GM20431 (cell line): ENCODE results near the gene GAPVD1.

Experiments
- in situ Hi-C: fragments of 300-500 bp; cut with MseI, MboI; formaldehyde crosslinking; loops from one replicate; pipeline ENCODE4 v1.15.0; 2020; ENCODE audit warnings: low sequenced_read_pairs; ENCODE audit not compliant: unreplicated experiment

The GAPVD1 gene

DNA sequence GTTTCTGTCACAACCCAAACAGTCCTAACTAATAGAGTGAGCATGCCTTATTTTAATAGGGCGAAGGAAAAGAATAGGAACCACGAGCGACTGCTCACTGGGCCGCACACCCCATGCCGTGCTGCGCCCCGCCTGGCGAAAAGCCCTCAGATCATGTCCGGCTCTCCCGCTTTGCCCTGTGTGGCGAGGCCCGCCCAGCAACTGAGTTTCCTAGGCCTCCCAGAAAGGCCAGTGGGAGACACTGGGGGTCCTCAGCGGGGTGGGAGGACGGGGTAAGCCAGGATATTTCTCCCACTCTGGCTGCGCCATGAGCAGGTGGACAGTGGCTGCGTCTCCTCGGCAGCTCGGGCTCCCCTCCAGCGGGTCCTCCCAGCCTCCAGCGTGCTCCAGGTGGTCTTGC lies 138.0 kb downstream of the GAPVD1 start:
- in situ Hi-C loops = loop anchor here (25.0 kb wide), 1 partner anchor 838 kb away; no protein-coding TSS in a partner anchor

DNA sequence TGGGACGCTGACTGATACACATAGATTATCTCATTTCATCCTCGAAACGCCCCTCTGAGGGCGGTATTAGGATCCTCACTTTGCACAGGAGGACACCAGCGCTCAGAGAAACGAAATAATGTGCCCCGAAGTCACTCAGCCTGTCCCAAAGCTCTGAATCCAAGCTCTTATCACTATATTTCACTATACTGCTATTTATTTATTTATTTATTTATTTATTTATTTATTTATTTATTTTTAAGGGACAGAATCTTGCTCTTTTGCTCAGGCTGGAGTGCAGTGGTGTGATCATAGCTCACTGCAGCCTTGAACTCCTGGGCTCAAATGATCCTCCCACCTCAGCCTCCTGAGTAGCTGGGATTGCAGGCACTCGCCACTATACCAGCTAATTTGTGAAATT lies 138.6 kb downstream of the GAPVD1 start:
- in situ Hi-C loops = loop anchor here (25.0 kb wide), 1 partner anchor 837 kb away; no protein-coding TSS in a partner anchor

DNA sequence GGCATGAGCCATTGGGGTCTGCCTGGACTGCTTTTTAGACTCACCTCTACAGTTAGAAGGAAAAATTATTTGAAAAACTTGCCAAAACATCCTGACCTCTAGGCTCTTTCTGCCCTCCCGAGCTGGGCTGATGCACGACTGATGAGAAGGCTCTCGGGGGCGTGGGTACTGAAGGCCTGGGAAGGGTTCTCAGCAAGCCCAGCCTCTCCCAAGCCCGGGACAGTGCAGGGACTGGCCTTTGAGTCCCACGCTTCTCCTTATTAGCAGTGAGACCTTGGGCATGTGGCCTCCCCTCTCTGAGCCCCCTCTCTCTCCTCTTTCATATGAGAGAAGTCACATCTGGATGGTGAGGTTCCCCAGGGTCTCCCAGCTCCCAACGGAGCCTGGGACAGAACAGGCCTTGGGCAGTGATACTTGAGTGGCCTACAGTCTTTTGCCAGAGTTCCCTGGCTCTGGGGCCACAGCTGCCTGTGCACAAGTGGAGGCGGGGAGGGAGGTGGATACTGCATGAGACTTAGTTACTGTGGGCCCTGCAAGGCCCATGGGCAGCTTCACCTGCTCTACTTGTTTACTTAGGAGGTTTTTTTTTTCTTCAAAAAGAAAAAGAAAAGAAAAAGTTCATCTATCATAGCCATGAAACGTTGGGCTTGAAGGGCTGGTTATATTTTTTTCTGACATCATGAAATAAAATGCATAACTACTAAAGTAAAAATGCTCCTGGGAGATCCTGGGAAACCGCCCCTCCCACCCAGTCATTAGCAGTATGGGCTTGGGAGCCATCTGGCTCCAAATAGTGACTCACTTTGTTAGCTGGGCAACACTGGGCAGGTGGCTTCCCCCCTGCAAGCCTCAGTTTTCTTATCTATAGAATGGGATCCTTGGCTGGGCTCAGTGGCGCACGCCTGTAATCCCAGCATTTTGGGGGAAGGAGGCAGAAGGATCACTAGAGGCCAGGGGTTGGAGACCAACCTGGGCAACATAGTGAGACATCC lies 139.4 kb downstream of the GAPVD1 start:
- in situ Hi-C loops = loop anchor here (25.0 kb wide), 1 partner anchor 836 kb away; no protein-coding TSS in a partner anchor

DNA sequence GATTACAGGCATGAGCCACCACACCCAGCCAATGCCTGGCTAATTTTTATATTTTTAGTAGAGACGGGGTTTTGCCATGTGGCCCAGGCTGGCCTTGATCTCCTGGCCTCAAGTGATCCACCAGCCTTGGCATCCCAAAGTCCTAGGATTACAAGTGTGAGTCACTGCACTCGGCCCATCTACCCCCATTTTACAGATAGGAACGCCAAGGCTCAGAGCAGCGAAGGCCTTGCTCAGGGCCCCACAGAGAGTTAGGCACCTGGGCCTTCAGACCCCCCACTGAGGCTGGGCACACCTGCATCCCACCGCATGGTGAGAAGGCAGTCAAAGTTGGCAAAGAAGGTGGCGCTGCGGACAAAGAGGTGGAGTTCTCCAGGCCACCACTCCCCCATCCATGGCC lies 143.1 kb downstream of the GAPVD1 start:
- in situ Hi-C loops = loop anchor here (25.0 kb wide), 1 partner anchor 833 kb away; no protein-coding TSS in a partner anchor

DNA sequence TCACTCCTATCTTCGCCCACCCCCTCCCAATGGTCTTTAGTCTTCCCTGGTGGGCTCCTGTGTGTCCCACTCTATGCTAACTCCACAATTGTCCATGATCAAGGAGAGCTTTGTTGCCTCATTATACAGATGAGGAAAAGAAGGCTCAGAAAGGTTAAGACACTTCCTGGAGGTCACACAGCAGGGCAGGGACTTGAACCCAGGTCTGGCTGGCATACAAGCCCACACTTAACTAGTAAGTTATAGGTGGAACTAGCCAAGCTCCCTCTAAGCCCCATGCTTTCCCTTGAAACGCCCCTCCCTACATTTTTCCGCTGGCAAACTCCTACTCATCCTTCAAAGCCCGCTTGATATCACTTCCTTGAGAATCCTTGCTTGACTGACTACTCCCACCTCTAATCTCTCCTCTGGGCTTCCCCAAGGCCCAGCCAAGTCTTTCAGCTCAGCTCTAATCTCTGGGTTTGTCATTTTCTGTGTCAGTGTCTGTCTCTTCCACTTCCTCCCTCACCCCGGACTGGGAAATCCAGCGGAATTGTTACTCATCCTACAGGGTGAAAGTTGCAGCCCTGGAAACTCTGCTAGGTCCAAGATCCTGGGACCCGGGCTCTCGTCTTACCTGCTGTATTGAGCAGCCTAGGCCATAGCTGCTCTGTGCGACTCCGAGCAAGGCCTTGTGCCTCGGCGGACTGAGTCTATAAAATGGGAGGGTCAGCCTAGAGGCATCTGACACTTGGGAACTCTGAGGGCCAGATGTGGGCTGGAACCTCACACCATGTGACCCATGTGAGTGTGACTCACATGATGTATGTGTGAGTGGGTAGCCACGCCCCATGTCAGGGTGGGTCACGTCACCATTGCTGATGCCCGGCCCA lies 144.5 kb downstream of the GAPVD1 start:
- in situ Hi-C loops = loop anchor here (25.0 kb wide), 1 partner anchor 831 kb away; no protein-coding TSS in a partner anchor

DNA sequence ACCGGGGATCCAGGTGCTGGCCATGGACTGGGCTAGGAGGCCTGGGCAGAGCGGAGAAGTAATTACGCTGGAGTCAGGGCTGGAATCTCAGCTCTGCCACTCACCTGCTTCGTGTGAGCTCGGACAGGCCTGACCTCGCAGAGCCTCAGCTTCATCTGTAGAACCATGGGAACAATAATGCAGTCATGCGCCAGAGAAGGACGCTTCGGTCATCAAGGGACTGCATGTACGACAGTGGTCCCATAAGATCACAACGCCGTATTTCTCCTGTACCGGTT lies 145.1 kb downstream of the GAPVD1 start:
- in situ Hi-C loops = loop anchor here (25.0 kb wide), 1 partner anchor 831 kb away; no protein-coding TSS in a partner anchor

DNA sequence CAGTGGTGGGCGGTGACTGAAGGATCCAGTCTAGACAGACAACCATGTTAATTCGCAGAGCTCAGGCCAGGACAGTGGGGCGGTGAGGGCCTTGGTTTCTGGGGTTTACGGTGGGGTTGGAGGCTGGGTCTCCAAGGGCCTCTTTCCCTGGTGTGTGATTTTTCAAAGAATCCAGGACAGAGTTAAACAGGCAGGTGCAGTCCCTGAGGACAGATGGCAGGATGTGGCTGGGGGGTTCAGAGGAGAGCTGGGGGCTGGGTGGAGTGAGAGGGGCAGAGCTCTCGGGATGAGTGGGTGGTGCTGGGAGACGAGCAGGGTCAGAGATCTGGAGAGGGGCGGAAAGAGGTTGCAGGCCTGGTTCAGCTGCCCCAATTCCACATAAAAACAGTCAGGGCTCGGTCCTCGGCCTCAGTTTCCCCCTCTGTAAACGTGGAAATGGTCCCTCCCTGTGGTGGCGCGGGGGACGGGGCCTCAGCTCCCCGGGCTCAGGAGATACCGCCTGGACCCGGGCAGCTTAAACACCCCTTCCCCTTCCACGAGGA lies 145.9 kb downstream of the GAPVD1 start:
- in situ Hi-C loops = loop anchor here (25.0 kb wide), 1 partner anchor 830 kb away; no protein-coding TSS in a partner anchor

DNA sequence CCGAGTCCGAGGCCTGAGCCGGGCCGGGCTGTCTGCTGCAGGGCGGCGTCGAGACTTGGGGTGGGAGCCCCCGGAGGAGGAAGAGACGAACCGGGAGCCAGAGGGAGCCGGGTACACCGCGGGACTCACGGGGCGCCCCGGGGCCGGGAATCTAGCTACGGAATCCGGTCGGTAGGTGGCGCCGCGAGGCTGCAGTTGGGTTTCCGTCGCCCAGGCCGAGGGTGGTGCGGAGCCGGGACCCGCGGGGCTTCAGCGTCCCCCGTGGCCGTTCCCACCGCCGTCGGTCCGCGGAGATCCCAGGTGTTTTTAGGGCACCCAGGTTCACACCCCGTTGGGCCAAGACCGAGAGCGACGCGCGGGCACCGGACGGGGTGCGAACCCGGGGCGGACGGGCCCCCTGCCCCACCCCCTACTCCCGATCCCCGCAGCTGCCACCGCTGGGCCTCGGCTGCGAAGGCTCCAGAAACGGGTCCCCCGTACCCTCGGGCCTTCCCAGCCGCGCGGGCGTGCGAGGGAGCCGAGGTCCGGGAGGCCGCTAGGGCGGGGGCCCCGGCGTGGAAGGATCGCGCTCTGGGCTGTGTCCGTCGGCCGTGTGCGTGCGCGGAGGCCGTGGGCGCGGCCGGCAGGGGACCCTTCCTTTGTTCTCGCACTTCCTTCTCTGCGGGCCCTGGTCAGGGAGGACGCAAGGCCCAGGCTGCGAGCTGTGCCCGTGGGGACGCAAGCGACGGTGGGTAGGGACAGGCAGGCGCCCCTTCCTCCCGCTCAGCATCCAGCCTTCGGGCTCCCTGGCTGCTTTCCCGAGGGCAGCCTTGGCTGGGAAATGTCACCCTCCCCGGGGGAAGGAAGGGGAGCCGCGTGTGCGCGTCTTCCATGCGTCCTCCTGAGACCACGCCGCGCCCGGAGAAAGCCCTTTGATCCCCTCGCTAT lies 146.6 kb downstream of the GAPVD1 start:
- in situ Hi-C loops = loop anchor here (25.0 kb wide), 1 partner anchor 829 kb away; no protein-coding TSS in a partner anchor

DNA sequence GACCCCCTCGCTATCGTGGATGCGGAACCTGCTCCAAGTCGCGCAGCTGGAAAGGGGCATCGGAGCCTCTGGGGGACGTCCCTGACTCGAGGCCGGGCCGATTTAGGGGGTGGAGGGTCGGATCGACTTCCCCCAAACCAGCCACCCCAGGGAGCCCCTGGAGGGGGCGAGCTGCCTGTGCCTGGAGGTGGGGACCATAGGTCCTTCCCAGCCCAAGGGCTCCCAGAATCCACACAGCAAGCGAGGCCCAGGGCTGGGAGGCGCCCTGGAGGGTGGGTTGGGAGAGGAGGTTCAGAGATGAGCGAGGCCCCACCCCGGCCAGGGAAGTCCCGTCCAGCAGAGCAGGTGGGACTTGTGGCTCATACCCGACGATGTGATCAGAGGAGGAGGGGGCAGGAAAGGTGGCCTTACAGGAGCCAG lies 147.6 kb downstream of the GAPVD1 start:
- in situ Hi-C loops = loop anchor here (25.0 kb wide), 1 partner anchor 828 kb away; no protein-coding TSS in a partner anchor

DNA sequence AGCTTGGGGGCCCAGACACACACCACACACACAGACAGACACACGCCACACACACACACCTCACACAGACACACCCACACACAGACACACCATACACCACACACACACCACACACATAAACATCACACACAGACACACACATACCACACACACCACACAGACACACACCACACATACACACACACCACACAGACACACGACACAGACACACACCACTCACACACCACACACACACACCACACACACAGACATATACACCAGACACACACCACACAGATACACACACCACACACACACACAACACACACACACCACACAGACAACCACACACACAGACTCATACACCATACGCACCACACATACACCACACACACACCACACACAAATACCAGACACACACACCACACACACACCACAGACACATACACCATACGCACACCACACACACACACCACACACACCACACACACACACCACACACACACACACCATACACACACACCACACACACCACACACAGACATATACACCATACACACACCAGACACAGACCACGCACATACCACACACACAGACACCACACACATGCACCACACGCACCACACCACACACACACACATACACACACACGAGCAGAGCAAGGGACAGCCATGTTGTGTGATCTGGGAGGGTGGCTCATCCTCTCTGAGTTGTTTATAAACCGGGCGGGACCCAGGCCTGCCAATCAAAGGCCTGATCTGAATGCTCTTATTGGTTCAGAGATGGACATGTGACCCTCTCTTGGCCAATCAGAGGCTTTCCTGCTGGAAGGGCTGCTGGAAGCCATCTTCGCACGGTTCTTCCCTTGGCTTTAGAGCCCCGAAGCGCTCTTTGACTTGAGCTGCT lies 148.3 kb downstream of the GAPVD1 start:
- in situ Hi-C loops = loop anchor here (25.0 kb wide), 1 partner anchor 827 kb away; no protein-coding TSS in a partner anchor

DNA sequence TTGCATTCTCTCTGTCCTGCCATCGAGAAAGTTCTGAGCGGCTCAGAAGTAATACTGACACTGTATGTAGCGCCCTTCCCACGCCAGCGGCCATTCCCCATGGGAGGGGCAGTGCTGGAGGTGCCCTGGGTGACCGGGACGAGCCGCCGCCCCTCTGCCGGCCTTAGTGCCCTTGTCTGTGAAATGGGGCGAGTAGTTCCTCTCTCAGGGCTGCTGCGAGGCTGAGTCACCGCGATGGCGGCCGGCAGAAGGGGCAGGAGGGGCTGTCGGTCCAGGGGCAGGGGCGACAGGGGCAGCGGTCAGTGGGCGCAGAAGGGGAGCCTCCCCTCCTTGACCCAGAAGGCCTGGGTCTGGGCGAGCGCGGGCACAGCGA lies 148.9 kb downstream of the GAPVD1 start:
- in situ Hi-C loops = loop anchor here (25.0 kb wide), 1 partner anchor 827 kb away; no protein-coding TSS in a partner anchor

DNA sequence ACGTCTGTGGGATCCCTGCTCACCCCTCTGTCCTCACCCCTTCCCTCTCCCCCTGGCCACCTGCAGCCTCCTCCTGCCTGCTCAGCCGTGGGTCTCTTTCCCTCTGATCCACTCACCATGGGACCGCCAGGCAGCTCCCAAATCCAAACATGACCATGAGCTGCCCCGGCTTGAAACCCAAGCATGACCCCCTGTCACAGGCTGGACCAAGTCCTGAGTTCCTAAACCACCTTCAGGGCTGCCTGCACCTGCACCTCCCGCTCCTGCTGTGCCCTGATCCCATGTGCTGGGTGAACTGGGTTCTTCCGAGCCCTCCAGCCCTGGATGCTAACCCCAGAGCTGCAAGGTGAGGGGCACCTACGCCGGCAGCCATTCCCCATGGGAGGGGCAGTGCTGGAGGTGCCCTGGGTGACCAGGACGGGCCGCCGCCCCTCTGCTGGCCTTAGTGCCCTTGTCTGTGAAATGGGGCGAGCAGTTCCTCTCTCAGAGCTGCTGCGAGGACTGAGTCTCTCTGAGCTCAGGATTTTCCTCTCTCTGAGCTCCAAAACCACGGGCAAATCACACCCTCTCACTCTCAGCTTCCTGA lies 149.6 kb downstream of the GAPVD1 start:
- in situ Hi-C loops = loop anchor here (25.0 kb wide), 1 partner anchor 826 kb away; no protein-coding TSS in a partner anchor

DNA sequence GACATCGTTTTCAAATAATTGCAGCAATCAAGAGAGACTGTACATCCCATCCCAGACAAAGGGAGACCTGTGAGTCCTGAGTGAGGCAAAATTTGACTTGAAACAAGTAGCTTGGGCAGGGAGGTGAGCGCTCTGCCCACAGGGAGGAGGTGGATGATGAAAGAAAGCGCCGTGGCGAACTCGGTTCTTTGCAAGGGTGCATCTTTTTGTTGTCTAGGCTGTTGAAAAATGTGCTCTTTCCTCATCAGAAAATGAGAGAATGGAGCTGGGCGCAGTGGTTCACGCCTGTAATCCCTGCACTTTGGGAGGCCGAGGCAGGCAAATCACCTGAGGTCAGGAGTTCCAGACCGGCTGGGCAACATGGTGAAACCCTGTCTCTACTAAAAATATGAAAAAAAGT lies 150.5 kb downstream of the GAPVD1 start:
- in situ Hi-C loops = loop anchor here (25.0 kb wide), 1 partner anchor 825 kb away; no protein-coding TSS in a partner anchor

DNA sequence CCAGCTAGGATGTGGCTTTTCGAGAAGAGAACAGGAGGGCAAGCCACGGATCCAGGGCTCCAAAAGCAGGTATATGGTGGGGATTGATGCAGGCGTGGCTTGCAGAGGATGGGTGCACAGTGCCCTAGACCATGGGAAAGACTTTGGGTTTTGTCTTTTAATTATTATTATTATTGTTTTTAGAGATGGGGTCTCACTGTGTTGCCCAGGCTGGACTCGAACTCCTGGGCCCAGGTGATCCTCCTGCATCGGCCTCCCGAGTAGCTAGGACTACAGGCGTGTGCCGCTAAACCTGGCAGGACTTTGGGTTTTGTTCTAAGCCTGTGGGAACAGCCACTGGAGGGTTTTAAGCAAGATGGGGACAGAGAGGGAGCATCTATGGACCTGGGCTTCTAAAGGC lies 152.0 kb downstream of the GAPVD1 start:
- in situ Hi-C loops = loop anchor here (25.0 kb wide), 1 partner anchor 824 kb away; no protein-coding TSS in a partner anchor

DNA sequence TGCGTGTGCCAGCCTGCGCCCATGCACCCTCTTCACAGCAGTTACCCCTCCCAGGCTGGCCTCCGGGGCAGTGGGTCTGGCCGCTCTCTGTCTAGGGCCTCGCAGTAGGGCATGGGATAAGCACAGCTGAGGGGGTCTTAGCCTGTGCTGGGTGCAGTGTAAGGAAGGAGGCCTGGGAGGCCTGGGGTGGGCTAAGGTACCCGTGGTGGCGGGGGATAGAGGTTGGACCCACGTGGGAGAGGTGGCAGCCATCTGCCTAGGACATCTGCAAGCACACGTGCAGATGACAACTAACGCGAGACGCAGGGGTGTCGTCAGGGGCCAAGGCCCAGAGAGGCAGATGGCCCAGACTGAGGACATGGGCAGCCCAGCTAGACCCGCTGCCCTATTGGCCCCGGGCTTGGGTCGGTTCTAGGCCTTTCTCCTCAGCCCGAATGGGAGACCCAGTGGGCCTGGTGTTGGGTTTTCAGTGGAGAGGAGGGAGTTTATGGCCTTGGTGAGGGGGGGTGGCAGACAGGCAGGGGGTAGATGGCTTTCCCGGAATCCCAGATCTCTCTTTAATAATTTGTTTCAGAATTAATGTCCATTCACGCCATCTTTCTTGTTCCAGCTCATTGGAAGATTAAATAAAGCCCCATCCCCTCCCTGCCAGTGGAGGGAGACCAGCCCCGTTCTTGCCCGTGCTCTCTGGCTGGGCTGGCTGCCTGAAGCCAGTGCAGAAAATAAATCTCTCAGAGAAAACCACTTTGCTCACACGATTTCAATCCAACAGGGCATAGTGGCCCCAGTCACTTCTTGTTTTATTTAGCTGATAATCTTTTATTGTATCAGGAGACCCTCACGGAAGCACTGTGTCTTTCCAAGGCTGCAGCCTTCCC lies 154.2 kb downstream of the GAPVD1 start:
- in situ Hi-C loops = loop anchor here (25.0 kb wide), 1 partner anchor 821 kb away; no protein-coding TSS in a partner anchor

DNA sequence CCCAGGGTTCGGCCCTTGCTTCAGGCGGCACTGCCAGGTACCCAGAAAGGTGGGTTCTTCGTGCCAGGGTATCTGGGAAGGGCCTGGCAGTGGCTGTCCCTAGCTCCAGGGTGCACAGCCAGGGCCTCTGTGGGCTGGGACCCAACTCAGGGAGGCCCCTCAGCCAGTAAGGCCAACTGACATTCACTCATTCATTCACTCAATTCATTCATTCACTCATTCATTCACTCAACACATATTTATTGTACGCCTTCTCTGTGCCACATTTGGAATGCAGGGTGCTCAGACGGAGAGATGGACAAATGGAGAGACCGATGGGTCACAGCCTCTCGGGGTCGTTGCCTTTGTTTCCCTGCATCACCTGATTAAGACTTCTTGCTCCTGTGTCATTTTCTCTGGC lies 154.9 kb downstream of the GAPVD1 start:
- in situ Hi-C loops = loop anchor here (25.0 kb wide), 1 partner anchor 821 kb away; no protein-coding TSS in a partner anchor
